ACC112 (cell line): ENCODE data around the gene YBX3.

Source experiments
- H2AFZ ChIP-seq: fragments of 200-600 bp; sonication (generic); one replicate; pipeline ENCODE4 v1.6.0; 2017; ENCODE audit warnings: antibody characterized with exemption, low read length; ENCODE audit not compliant: unreplicated experiment
- H3K27ac ChIP-seq: fragments of 200-600 bp; sonication (generic); 2 replicates; pipeline ENCODE4 v1.5.1; 2014; ENCODE audit warnings: low read depth, mild to moderate bottlenecking, antibody characterized with exemption, low read length, moderate library complexity
- H3K27me3 ChIP-seq: fragments of 200-600 bp; sonication (generic); 2 replicates; pipeline ENCODE4 v1.6.1; 2014; ENCODE audit warnings: mild to moderate bottlenecking, antibody characterized with exemption, low read length, moderate library complexity, mixed read lengths; ENCODE audit not compliant: insufficient read depth
- H3K36me3 ChIP-seq: fragments of 200-600 bp; sonication (generic); 2 replicates; pipeline ENCODE4 v1.6.1; 2016; ENCODE audit warnings: mild to moderate bottlenecking, antibody characterized with exemption, low read length, moderate library complexity, mixed read lengths; ENCODE audit not compliant: insufficient read depth
- H3K4me1 ChIP-seq: fragments of 200-600 bp; sonication (generic); one replicate; pipeline ENCODE4 v1.6.1; 2016; ENCODE audit warnings: low read length, mixed read lengths; ENCODE audit not compliant: insufficient read depth, unreplicated experiment, control insufficient read depth
- H3K4me3 ChIP-seq: fragments of 200-600 bp; sonication (generic); 2 replicates; pipeline ENCODE4 v1.5.1; 2014; ENCODE audit warnings: mild to moderate bottlenecking, low read depth, low read length
- H3K79me2 ChIP-seq: fragments of 200-600 bp; sonication (generic); one replicate; pipeline ENCODE4 v1.6.0; 2016; ENCODE audit warnings: low read length; ENCODE audit not compliant: control insufficient read depth, unreplicated experiment, insufficient read depth

YBX3 gene

DNA sequence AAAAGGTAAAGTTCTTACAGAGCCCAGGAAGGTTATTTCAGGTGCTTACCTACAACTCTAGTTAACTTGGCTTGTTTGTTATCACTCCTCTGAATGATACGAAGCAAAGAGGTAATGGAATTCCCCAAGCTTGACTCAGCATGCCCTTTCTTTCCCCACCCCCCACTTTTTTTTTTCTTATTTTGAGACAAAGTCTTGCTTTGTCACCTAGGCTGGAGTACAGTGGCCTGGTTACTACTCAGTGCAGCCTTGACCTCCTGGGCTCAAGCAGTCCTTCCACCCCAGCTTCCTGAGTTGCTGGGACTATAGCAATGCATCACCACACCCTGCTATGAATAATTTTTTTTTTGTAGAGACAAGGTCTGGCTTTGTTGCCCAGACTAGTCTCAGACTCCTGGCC lies 17.1 kb upstream of the YBX3 start:
- H3K27ac ChIP-seq = no peak overlapping the region
- no peak overlapping the region for H3K4me3 ChIP-seq
- H3K36me3 ChIP-seq = no peaks in the 10 kb centered on the region
- H3K27me3 ChIP-seq = peaks cover 17% of the 10 kb centered on the region
- H2AFZ ChIP-seq = no peak overlapping the region
- no peaks in the 10 kb centered on the region for H3K4me1 ChIP-seq
- no peaks in the 10 kb centered on the region for H3K79me2 ChIP-seq

GRCh38 chr12:10739157-10740118 lies 16.3 kb upstream of the YBX3 start:
- Histone ChIP-seq H3K4me1 (no peaks in the 10 kb centered on the region), H3K4me3 (no peak overlapping the region), H3K27ac (no peak overlapping the region), H3K36me3 (no peaks in the 10 kb centered on the region), H3K27me3 (peaks cover 20% of the 10 kb centered on the region), H2AFZ (no peak overlapping the region), H3K79me2 (no peaks in the 10 kb centered on the region)

GRCh38 chr12:10737249-10737648 lies 14.1 kb upstream of the YBX3 start:
- H3K79me2 ChIP-seq = no peaks in the 10 kb centered on the region
- no peak overlapping the region for H3K4me3 ChIP-seq
- H2AFZ ChIP-seq = no peak overlapping the region
- no peaks in the 10 kb centered on the region for H3K36me3 ChIP-seq
- no peaks in the 10 kb centered on the region for H3K4me1 ChIP-seq
- no peak overlapping the region for H3K27ac ChIP-seq
- H3K27me3 ChIP-seq = peaks cover 41% of the 10 kb centered on the region

- H3K79me2 ChIP-seq = no peaks in the 10 kb centered on the region
- no peaks in the 10 kb centered on the region for H3K36me3 ChIP-seq
Measured at GRCh38 chr12:10736463-10736862, 13.3 kb upstream of the YBX3 start.

GRCh38 chr12:10735428-10735827 lies 12.3 kb upstream of the YBX3 start:
- peaks cover 53% of the 10 kb centered on the region for H3K27me3 ChIP-seq
- no peak overlapping the region for H2AFZ ChIP-seq
- H3K4me1 ChIP-seq = no peaks in the 10 kb centered on the region
- no peaks in the 10 kb centered on the region for H3K79me2 ChIP-seq
- H3K4me3 ChIP-seq = no peak overlapping the region
- H3K36me3 ChIP-seq = no peaks in the 10 kb centered on the region
- H3K27ac ChIP-seq = no peak overlapping the region

More at GRCh38 chr12:10736463-10736862, 13.3 kb upstream of the YBX3 start:
- Histone ChIP-seq H3K27me3 (peaks cover 43% of the 10 kb centered on the region), H3K4me1 (no peaks in the 10 kb centered on the region), H3K27ac (no peak overlapping the region), H3K4me3 (no peak overlapping the region), H2AFZ (no peak overlapping the region)

- H3K4me1 ChIP-seq = no peaks in the 10 kb centered on the region
- no peak overlapping the region for H3K4me3 ChIP-seq
- H3K79me2 ChIP-seq = no peaks in the 10 kb centered on the region
- H3K36me3 ChIP-seq = no peaks in the 10 kb centered on the region
- no peak overlapping the region for H3K27ac ChIP-seq
- H2AFZ ChIP-seq = no peak overlapping the region
- H3K27me3 ChIP-seq = peaks cover 53% of the 10 kb centered on the region
Measured at GRCh38 chr12:10732549-10732948, 9.4 kb upstream of the YBX3 start.

DNA sequence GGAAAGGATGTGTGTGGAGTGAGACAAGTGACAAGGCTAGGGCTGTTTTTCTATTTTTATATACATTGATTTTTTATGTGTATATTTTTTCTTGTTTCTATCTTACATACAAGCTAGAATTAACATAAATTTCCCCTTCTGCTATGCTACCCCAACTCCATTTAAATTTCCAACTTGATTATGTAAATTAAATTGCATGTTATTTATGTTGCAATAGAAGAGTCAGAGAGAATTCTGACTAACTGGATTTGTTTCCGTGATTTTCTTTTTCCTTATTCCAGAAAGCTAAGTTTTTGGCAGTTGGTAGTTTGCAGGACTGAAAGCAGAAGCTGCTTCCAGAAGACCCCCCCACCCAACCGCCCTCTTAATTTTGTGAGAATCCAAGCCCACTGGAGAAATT lies 8.9 kb upstream of the YBX3 start:
- no peak overlapping the region for H3K27ac ChIP-seq
- H2AFZ ChIP-seq = no peak overlapping the region
- peaks cover 1% of the 10 kb centered on the region for H3K4me1 ChIP-seq
- no peak overlapping the region for H3K4me3 ChIP-seq
- H3K27me3 ChIP-seq = peaks cover 53% of the 10 kb centered on the region
- no peaks in the 10 kb centered on the region for H3K36me3 ChIP-seq
- H3K79me2 ChIP-seq = no peaks in the 10 kb centered on the region

- peaks cover 50% of the 10 kb centered on the region for H3K27me3 ChIP-seq
- peaks cover 3% of the 10 kb centered on the region for H3K4me1 ChIP-seq
- H3K4me3 ChIP-seq = no peak overlapping the region
- H3K79me2 ChIP-seq = no peaks in the 10 kb centered on the region
- no peak overlapping the region for H3K27ac ChIP-seq
- H3K36me3 ChIP-seq = no peaks in the 10 kb centered on the region
- no peak overlapping the region for H2AFZ ChIP-seq
Measured at GRCh38 chr12:10730559-10730958, 7.4 kb upstream of the YBX3 start.

- H3K4me1 ChIP-seq = peaks cover 10% of the 10 kb centered on the region
- no peaks in the 10 kb centered on the region for H3K36me3 ChIP-seq
- H3K4me3 ChIP-seq = no peak overlapping the region
- no peak overlapping the region for H3K27ac ChIP-seq
- H2AFZ ChIP-seq = no peak overlapping the region
- H3K79me2 ChIP-seq = no peaks in the 10 kb centered on the region
- H3K27me3 ChIP-seq = peaks cover 26% of the 10 kb centered on the region
Measured at GRCh38 chr12:10728091-10728490, 5.0 kb upstream of the YBX3 start.

DNA sequence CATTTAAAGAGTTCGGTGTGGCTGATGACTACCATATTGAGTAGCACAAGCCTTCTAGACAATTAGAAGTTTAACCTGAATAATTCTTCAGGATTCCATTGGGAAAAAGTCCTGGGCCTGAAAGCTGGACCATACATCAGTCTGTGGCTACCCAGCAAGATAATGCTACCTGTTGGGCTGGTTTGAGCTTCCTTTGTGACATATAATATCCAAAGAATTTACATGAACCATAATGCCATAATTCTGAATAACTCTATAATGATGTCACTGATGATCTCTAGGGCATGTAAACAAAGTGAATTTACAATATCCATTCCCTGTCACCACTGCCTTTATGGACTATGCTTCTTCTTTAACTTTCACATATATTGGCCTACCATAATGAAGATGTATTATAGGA lies 3.8 kb upstream of the YBX3 start:
- H3K79me2 ChIP-seq = peaks cover 8% of the 10 kb centered on the region
- peaks cover 14% of the 10 kb centered on the region for H3K27me3 ChIP-seq
- peaks cover 10% of the 10 kb centered on the region for H3K4me1 ChIP-seq
- H2AFZ ChIP-seq = no peak overlapping the region
- H3K36me3 ChIP-seq = no peaks in the 10 kb centered on the region
- no peak overlapping the region for H3K4me3 ChIP-seq
- H3K27ac ChIP-seq = no peak overlapping the region

DNA sequence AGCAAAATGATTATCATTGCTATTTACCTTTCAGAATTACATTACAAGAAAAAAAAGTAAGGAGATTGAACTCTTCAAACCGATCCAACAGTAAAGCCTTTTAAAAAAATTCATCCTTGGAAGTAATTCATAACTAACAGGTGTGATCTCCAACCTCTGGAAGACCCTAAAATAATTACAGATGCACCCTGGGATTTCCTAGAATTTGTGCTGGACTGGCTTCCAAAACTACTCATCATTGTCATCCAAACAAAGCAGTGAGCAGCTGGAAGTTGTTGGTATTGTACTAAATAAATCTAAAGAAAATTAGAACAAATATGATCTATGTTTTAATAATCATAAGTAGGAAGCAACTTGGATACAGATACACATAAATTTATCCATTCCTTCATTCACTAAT lies 1.9 kb upstream of the YBX3 start:
- Histone ChIP-seq H3K4me3 (no peak overlapping the region), H3K27me3 (no peaks in the 10 kb centered on the region), H3K4me1 (peaks cover 20% of the 10 kb centered on the region), H3K79me2 (peaks cover 28% of the 10 kb centered on the region), H2AFZ (no peak overlapping the region), H3K27ac (no peak overlapping the region), H3K36me3 (0 out of 2 replicates have a peak, but pooled peaks cover 3% of the 10 kb centered on the region)
